Smooth muscle cell (in vitro differentiated cells): Measurements from ENCODE around the gene LYG2. TPM values are rescaled to one million over a fixed set of nuclear protein-coding genes. Genes with fewer than 3 reads are reported as not detected.
"Not testable (repeated sequence)": the region's sequence is repeated elsewhere in the genome, so short reads cannot be mapped to it uniquely, and the experiment has no call there.

ENCODE experiments used
- DNase-seq: peaks from one replicate; lab custom pipeline; 2025; ENCODE audit not compliant: unreplicated experiment; lab: John Stamatoyannopoulos, UW
- H2AFZ ChIP-seq: fragments of 200-600 bp; sonication (generic); 2 replicates; pipeline ENCODE4 v1.6.0; 2016; ENCODE audit warnings: antibody characterized with exemption, low read depth, mild to moderate bottlenecking
- H3F3A ChIP-seq: fragments of 200-600 bp; sonication (generic); 2 replicates; pipeline ENCODE4 v1.6.0; 2017; ENCODE audit warnings: antibody characterized with exemption, low read depth
- H3K27ac ChIP-seq: fragments of 200-600 bp; sonication (generic); 2 replicates; pipeline ENCODE4 v1.5.1; 2016; ENCODE audit warnings: low read depth, mild to moderate bottlenecking
- H3K27me3 ChIP-seq: fragments of 200-600 bp; sonication (generic); 2 replicates; pipeline ENCODE4 v1.6.1; 2016; ENCODE audit warnings: low read depth, mild to moderate bottlenecking
- H3K36me3 ChIP-seq: fragments of 200-600 bp; sonication (generic); 2 replicates; pipeline ENCODE4 v1.5.1; 2016; ENCODE audit warnings: low read depth
- H3K4me1 ChIP-seq: fragments of 200-600 bp; sonication (generic); 2 replicates; pipeline ENCODE4 v1.5.1; 2016; ENCODE audit warnings: low read depth
- H3K4me2 ChIP-seq: fragments of 200-600 bp; sonication (generic); 2 replicates; pipeline ENCODE4 v1.6.0; 2016; ENCODE audit warnings: mild to moderate bottlenecking
- H3K4me3 ChIP-seq: fragments of 200-600 bp; sonication (generic); 2 replicates; pipeline ENCODE4 v1.5.1; 2016; ENCODE audit warnings: mild to moderate bottlenecking
- H3K79me2 ChIP-seq: fragments of 200-600 bp; sonication (generic); 2 replicates; pipeline ENCODE4 v1.6.0; 2016; ENCODE audit warnings: low read depth, mild to moderate bottlenecking
- H3K9ac ChIP-seq: fragments of 200-600 bp; sonication (generic); 2 replicates; pipeline ENCODE4 v1.6.0; 2016; ENCODE audit warnings: low read depth
- H3K9me3 ChIP-seq: fragments of 200-600 bp; sonication (generic); replicated peaks from 2 replicates; pipeline ENCODE4 v1.5.1; 2016; ENCODE audit warnings: low read depth
- H4K20me1 ChIP-seq: fragments of 200-600 bp; sonication (generic); 2 replicates; pipeline ENCODE4 v1.6.0; 2016; ENCODE audit warnings: low read depth
- WGBS: methylation state at CpG from one replicate; pipeline ENCODE4 v1.1.7; 2016; ENCODE audit warnings: low lambda C conversion rate; 5-methylcytosine and 5-hydroxymethylcytosine counted together
- polyA plus RNA-seq: library from polyadenylated mRNA; unstranded; fragments of >200 nt; fragmentation: Nextera tagmentation; extraction: Ambion mirVana; gene quantifications from 2 replicates; pipeline ENCODE4 v1.2.1, GENCODE V29; 2016
- total RNA-seq: library from RNA; depleted of rRNA; stranded (reverse); fragments of >200 nt; gene quantifications from 2 replicates; pipeline ENCODE4 v1.2.3, GENCODE V29; 2014
- TF ChIP-seq, protein P1 (sequence below): fragments of 200-600 bp; sonication (generic); IDR thresholded peaks from 2 replicates; pipeline ENCODE4 v1.5.1; 2017; ENCODE audit warnings: borderline replicate concordance, mild to moderate bottlenecking, antibody characterized with exemption; ENCODE audit not compliant: insufficient read depth, poor library complexity, severe bottlenecking

Gene LYG2, protein sequence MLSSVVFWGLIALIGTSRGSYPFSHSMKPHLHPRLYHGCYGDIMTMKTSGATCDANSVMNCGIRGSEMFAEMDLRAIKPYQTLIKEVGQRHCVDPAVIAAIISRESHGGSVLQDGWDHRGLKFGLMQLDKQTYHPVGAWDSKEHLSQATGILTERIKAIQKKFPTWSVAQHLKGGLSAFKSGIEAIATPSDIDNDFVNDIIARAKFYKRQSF
- total RNA-seq (not detected in 2 replicates), polyA plus RNA-seq (not detected in 2 replicates)

GRCh38 chr2:99255491-99256318 lies at the start of gene LYG2:
TSS of gene LYG2 (minus strand) at chr2:99255666. CDS start at chr2:99254260, 1,406 bp downstream.
- H3K4me1 ChIP-seq, result no peaks in the 10 kb centered on the region
- H3K4me3 ChIP-seq, result no peak within 1 kb of the TSS
- H3F3A ChIP-seq, result no peaks in the 10 kb centered on the region
- no peak for DNase-seq
- TF ChIP-seq, protein P1, sequence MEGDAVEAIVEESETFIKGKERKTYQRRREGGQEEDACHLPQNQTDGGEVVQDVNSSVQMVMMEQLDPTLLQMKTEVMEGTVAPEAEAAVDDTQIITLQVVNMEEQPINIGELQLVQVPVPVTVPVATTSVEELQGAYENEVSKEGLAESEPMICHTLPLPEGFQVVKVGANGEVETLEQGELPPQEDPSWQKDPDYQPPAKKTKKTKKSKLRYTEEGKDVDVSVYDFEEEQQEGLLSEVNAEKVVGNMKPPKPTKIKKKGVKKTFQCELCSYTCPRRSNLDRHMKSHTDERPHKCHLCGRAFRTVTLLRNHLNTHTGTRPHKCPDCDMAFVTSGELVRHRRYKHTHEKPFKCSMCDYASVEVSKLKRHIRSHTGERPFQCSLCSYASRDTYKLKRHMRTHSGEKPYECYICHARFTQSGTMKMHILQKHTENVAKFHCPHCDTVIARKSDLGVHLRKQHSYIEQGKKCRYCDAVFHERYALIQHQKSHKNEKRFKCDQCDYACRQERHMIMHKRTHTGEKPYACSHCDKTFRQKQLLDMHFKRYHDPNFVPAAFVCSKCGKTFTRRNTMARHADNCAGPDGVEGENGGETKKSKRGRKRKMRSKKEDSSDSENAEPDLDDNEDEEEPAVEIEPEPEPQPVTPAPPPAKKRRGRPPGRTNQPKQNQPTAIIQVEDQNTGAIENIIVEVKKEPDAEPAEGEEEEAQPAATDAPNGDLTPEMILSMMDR, result no peak
- H3K27ac ChIP-seq, result no peak within 1 kb of the TSS
- H3K9ac ChIP-seq, result no peak within 1 kb of the TSS
- WGBS, result 88% methylated on average over 7 of the region's 7 CpGs
- H4K20me1 ChIP-seq, result no peaks in the 10 kb centered on the region
- no peaks in the 10 kb centered on the region for H3K9me3 ChIP-seq
- H3K4me2 ChIP-seq, result no peak within 1 kb of the TSS
- no peaks in the 10 kb centered on the region for H3K27me3 ChIP-seq
- no peaks in the 10 kb centered on the region for H3K79me2 ChIP-seq
- H2AFZ ChIP-seq, result no peak within 1 kb of the TSS
- H3K36me3 ChIP-seq, result no peaks in the 10 kb centered on the region

DNA sequence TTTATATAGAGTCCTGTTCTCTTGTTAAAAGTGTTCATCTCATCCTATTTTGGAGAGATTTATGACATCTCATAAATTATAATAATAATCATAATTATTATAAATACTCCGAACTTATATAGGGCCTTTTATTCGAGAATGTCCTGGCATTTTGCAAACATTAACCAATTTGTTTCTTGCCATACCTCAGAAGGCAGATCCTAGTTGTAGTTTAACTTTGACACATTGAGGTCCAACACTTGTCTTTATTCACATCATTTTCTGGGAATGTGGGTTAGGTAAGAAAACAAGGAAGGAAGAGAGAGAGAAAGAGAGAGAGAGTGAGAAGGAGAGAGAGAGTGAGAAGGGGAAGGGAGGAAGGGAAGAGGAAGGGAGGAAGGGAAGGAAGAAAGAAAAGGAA lies 45.6 kb upstream of the LYG2 start, which contains the start of gene LYG1:
Gene LYG1 (minus strand): TSS at position 101 of the 400 bp plus-strand sequence. CDS start 5,527 bp downstream, outside the sequence.
- H2AFZ ChIP-seq, H4K20me1 ChIP-seq, H3K9ac ChIP-seq, H3K27ac ChIP-seq, H3K79me2 ChIP-seq, H3K36me3 ChIP-seq, H3K9me3 ChIP-seq, DNase-seq, H3K4me2 ChIP-seq, H3K4me1 ChIP-seq, H3K4me3 ChIP-seq, H3K27me3 ChIP-seq, H3F3A ChIP-seq: not testable (repeated sequence)
- 96% methylated on average over 2 of the region's 2 CpGs for WGBS

GRCh38 chr2:99299580-99299979 lies 44.1 kb upstream of the LYG2 start:
- Histone ChIP-seq H3K27me3 (no peaks in the 10 kb centered on the region), H3K4me1 (no peaks in the 10 kb centered on the region), H3K9ac (no peak overlapping the region), H4K20me1 (no peaks in the 10 kb centered on the region), H2AFZ (no peak overlapping the region), H3K27ac (no peak overlapping the region), H3K36me3 (no peaks in the 10 kb centered on the region), H3F3A (no peaks in the 10 kb centered on the region), H3K79me2 (no peaks in the 10 kb centered on the region), H3K9me3 (no peaks in the 10 kb centered on the region), H3K4me2 (no peak overlapping the region), H3K4me3 (no peak overlapping the region)
- TF ChIP-seq, protein P1, result no peak
- 97% methylated on average over 7 of the region's 7 CpGs for WGBS
- no peak for DNase-seq

DNA sequence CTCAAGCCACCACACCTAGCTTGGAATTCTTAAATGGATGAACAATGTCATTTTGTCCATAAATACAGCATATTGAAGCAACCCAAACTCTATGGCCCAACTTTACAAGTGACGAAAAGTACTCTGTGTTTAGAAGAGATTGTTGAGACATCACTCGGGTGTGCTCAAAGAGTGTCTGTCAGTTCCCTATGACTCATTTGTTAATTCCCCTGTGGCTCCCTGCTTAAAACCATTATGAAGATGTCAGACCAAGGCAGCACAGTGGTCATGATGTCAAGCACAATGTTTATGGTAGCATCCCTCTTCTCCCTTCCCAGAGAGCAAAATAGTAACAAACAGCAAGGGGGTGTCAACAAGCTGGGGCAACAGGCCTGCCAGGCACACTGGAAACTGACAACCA lies 42.5 kb upstream of the LYG2 start:
- DNase-seq, result no peak
- H4K20me1 ChIP-seq, result no peaks in the 10 kb centered on the region
- H3K9me3 ChIP-seq, result no peaks in the 10 kb centered on the region
- H3K9ac ChIP-seq, result no peak overlapping the region
- no peaks in the 10 kb centered on the region for H3F3A ChIP-seq
- TF ChIP-seq, protein P1, result no peak
- 70% methylated on average over 2 of the region's 2 CpGs for WGBS
- no peaks in the 10 kb centered on the region for H3K36me3 ChIP-seq
- no peak overlapping the region for H2AFZ ChIP-seq
- no peak overlapping the region for H3K4me2 ChIP-seq
- no peaks in the 10 kb centered on the region for H3K27me3 ChIP-seq
- H3K79me2 ChIP-seq, result no peaks in the 10 kb centered on the region
- H3K4me1 ChIP-seq, result no peaks in the 10 kb centered on the region
- no peak overlapping the region for H3K4me3 ChIP-seq
- H3K27ac ChIP-seq, result no peak overlapping the region
